Mesendoderm (in vitro differentiated cells): ENCODE measurements around the gene CLIC6. TPM values are rescaled to one million over a fixed set of nuclear protein-coding genes. Genes with fewer than 3 reads are reported as not detected.

Source experiments
- DNase-seq: peaks from one replicate; pipeline ENCODE4 v3.0.0; 2013
- H2AK5ac ChIP-seq: 2 replicates; pipeline ENCODE4 v1.6.1; 2013; ENCODE audit warnings: low read length, inconsistent platforms
- H2BK120ac ChIP-seq: 2 replicates; pipeline ENCODE4 v1.6.1; 2013; ENCODE audit warnings: low read depth, mild to moderate bottlenecking, low read length, moderate library complexity, mixed read lengths
- H2BK15ac ChIP-seq: replicated peaks from 2 replicates; pipeline ENCODE4 v1.6.1; 2013; ENCODE audit warnings: low read depth, mild to moderate bottlenecking, moderate library complexity
- H2BK5ac ChIP-seq: 2 replicates; pipeline ENCODE4 v1.6.1; 2013; ENCODE audit warnings: low read length, inconsistent platforms
- H3K18ac ChIP-seq: 2 replicates; pipeline ENCODE4 v1.6.1; 2013; ENCODE audit warnings: mild to moderate bottlenecking, low read length, mixed read lengths
- H3K23ac ChIP-seq: one replicate; pipeline ENCODE4 v1.6.1; 2013; ENCODE audit warnings: low read length
- H3K27ac ChIP-seq: 2 replicates; pipeline ENCODE4 v1.5.1; 2013; ENCODE audit warnings: low read depth, mild to moderate bottlenecking, inconsistent platforms, low read length, moderate library complexity
- H3K27me3 ChIP-seq: 2 replicates; pipeline ENCODE4 v1.6.1; 2013; ENCODE audit warnings: low read length, control low read depth, mild to moderate bottlenecking, inconsistent platforms; ENCODE audit not compliant: insufficient read depth, poor library complexity
- H3K36me3 ChIP-seq: 2 replicates; pipeline ENCODE4 v1.6.1; 2013; ENCODE audit warnings: low read length, inconsistent platforms; ENCODE audit not compliant: control insufficient read depth, insufficient read depth
- H3K4ac ChIP-seq: one replicate; pipeline ENCODE4 v1.6.1; 2013; ENCODE audit warnings: low read depth, mild to moderate bottlenecking, low read length, moderate library complexity
- H3K4me1 ChIP-seq: 2 replicates; pipeline ENCODE4 v1.6.1; 2013; ENCODE audit warnings: low read depth, low read length, inconsistent platforms; ENCODE audit not compliant: control insufficient read depth
- H3K4me2 ChIP-seq: 2 replicates; pipeline ENCODE4 v1.6.1; 2013; ENCODE audit warnings: low read length
- H3K4me3 ChIP-seq: 2 replicates; pipeline ENCODE4 v1.5.1; 2013; ENCODE audit warnings: mild to moderate bottlenecking, low read length
- H3K56ac ChIP-seq: one replicate; pipeline ENCODE4 v1.6.1; 2013; ENCODE audit warnings: low read length
- H3K79me1 ChIP-seq: 2 replicates; pipeline ENCODE4 v1.6.1; 2013; ENCODE audit warnings: low read length, inconsistent platforms
- H3K79me2 ChIP-seq: 2 replicates; pipeline ENCODE4 v1.6.1; 2013; ENCODE audit warnings: mild to moderate bottlenecking, low read length; ENCODE audit not compliant: control insufficient read depth, insufficient read depth
- H3K9ac ChIP-seq: 2 replicates; pipeline ENCODE4 v1.6.1; 2013; ENCODE audit warnings: low read length, inconsistent platforms
- H4K5ac ChIP-seq: one replicate; pipeline ENCODE4 v1.6.1; 2013; ENCODE audit warnings: low read length
- H4K8ac ChIP-seq: one replicate; pipeline ENCODE4 v1.6.1; 2013; ENCODE audit warnings: low read depth, mild to moderate bottlenecking, control low read depth, low read length, moderate library complexity
- WGBS: extraction: QIAGEN DNeasy Blood & Tissue Kit; methylation state at CpG from one replicate; pipeline ENCODE4 v1.1.7; 2013; ENCODE audit warnings: low lambda C conversion rate, missing lambda C conversion rate; ENCODE audit not compliant: insufficient coverage; ENCODE audit errors: extremely low coverage; 5-methylcytosine and 5-hydroxymethylcytosine counted together
- polyA plus RNA-seq, 2 experiments: library from polyadenylated mRNA; stranded (reverse); fragments of 200-250 nt; gene quantifications; one replicate each; pipeline ENCODE4 v1.2.3, GENCODE V29; 2013

The CLIC6 gene
- polyA plus RNA-seq (2013, experiment 1 of 2), result 0.32 TPM
- polyA plus RNA-seq (2013, experiment 2 of 2), result 0.29 TPM

- no peak within 1 kb of the TSS for H4K8ac ChIP-seq
- H3K27me3 ChIP-seq, result peaks cover 22% of the 10 kb centered on the region
- H3K4ac ChIP-seq, result no peak within 1 kb of the TSS
- H3K18ac ChIP-seq, result no peak within 1 kb of the TSS
- no peak within 1 kb of the TSS for H3K23ac ChIP-seq
- no peaks in the 10 kb centered on the region for H3K79me1 ChIP-seq
- no peak within 1 kb of the TSS for H3K4me3 ChIP-seq
- H4K5ac ChIP-seq, result no peak within 1 kb of the TSS
- no CpG with 5 or more reads among the region's 18 CpGs for WGBS
- no peaks in the 10 kb centered on the region for H3K79me2 ChIP-seq
- no peaks in the 10 kb centered on the region for H3K4me1 ChIP-seq
- H3K56ac ChIP-seq, result peak within 1 kb of the TSS; percentile 44
- no peak within 1 kb of the TSS for H2AK5ac ChIP-seq
- peak; percentile 64 for DNase-seq
- no peak within 1 kb of the TSS for H2BK120ac ChIP-seq
- H3K27ac ChIP-seq, result no peak within 1 kb of the TSS
- no peaks in the 10 kb centered on the region for H3K36me3 ChIP-seq
- H3K4me2 ChIP-seq, result peak within 1 kb of the TSS; percentile 34
- H2BK15ac ChIP-seq, result no peak within 1 kb of the TSS
- no peak within 1 kb of the TSS for H2BK5ac ChIP-seq
- peak within 1 kb of the TSS; percentile 10 for H3K9ac ChIP-seq
Observed at GRCh38 chr21:34668803-34669148, at the start of gene CLIC6. Gene CLIC6, plus strand, starts transcription at chr21:34668994. Its CDS starts 395 bp downstream, at chr21:34669389.

- Histone ChIP-seq H3K4ac (no peak overlapping the region), H3K4me2 (no peak overlapping the region), H3K79me1 (no peaks in the 10 kb centered on the region), H3K27ac (no peak overlapping the region), H3K4me1 (no peaks in the 10 kb centered on the region), H3K23ac (no peak overlapping the region), H4K5ac (no peak overlapping the region), H2AK5ac (no peak overlapping the region), H3K79me2 (no peaks in the 10 kb centered on the region), H3K18ac (no peak overlapping the region), H3K56ac (no peak overlapping the region), H2BK15ac (no peak overlapping the region), H2BK120ac (no peak overlapping the region), H3K4me3 (no peak overlapping the region), H2BK5ac (no peak overlapping the region), H4K8ac (no peak overlapping the region), H3K27me3 (no peaks in the 10 kb centered on the region), H3K9ac (no peak overlapping the region), H3K36me3 (no peaks in the 10 kb centered on the region)
- no peak for DNase-seq
- WGBS, result no CpG with 5 or more reads among the region's 8 CpGs
Observed at GRCh38 chr21:34619841-34620665, 48.7 kb upstream of the CLIC6 start.

GRCh38 chr21:34621434-34622350 lies 47.1 kb upstream of the CLIC6 start:
- H3K4me3 ChIP-seq, result no peak overlapping the region
- H3K18ac ChIP-seq, result no peak overlapping the region
- no peak overlapping the region for H3K23ac ChIP-seq
- H3K4me2 ChIP-seq, result no peak overlapping the region
- H3K4me1 ChIP-seq, result no peaks in the 10 kb centered on the region
- H3K56ac ChIP-seq, result no peak overlapping the region
- no CpG with 5 or more reads among the region's 4 CpGs for WGBS
- no peak overlapping the region for H2AK5ac ChIP-seq
- H3K9ac ChIP-seq, result no peak overlapping the region
- no peak overlapping the region for H4K5ac ChIP-seq
- H2BK120ac ChIP-seq, result no peak overlapping the region
- no peak overlapping the region for H2BK15ac ChIP-seq
- no peaks in the 10 kb centered on the region for H3K27me3 ChIP-seq
- H3K36me3 ChIP-seq, result no peaks in the 10 kb centered on the region
- no peak overlapping the region for H3K27ac ChIP-seq
- H3K79me1 ChIP-seq, result no peaks in the 10 kb centered on the region
- H3K4ac ChIP-seq, result no peak overlapping the region
- no peak overlapping the region for H4K8ac ChIP-seq
- H2BK5ac ChIP-seq, result no peak overlapping the region
- DNase-seq, result no peak
- H3K79me2 ChIP-seq, result no peaks in the 10 kb centered on the region

GRCh38 chr21:34623516-34623915 lies 45.3 kb upstream of the CLIC6 start:
- DNase-seq, result no peak
- Histone ChIP-seq H2BK120ac (no peak overlapping the region), H3K4me3 (no peak overlapping the region), H3K4me2 (no peak overlapping the region), H4K5ac (no peak overlapping the region), H2BK15ac (no peak overlapping the region), H3K56ac (no peak overlapping the region), H4K8ac (no peak overlapping the region), H3K4me1 (no peaks in the 10 kb centered on the region), H3K79me2 (no peaks in the 10 kb centered on the region), H2BK5ac (no peak overlapping the region), H3K4ac (no peak overlapping the region), H3K27me3 (no peaks in the 10 kb centered on the region), H3K23ac (no peak overlapping the region), H3K36me3 (no peaks in the 10 kb centered on the region), H3K18ac (no peak overlapping the region), H3K79me1 (no peaks in the 10 kb centered on the region), H2AK5ac (no peak overlapping the region), H3K27ac (no peak overlapping the region), H3K9ac (no peak overlapping the region)
- no CpG with 5 or more reads among the region's 4 CpGs for WGBS

GRCh38 chr21:34625030-34625593 lies 43.7 kb upstream of the CLIC6 start:
- Histone ChIP-seq H3K79me1 (no peaks in the 10 kb centered on the region), H2BK15ac (no peak overlapping the region), H4K5ac (no peak overlapping the region), H3K4me3 (no peak overlapping the region), H3K56ac (no peak overlapping the region), H2AK5ac (no peak overlapping the region), H3K79me2 (no peaks in the 10 kb centered on the region), H3K27ac (no peak overlapping the region), H3K4me2 (no peak overlapping the region), H3K4ac (no peak overlapping the region), H2BK5ac (no peak overlapping the region), H3K18ac (no peak overlapping the region), H4K8ac (no peak overlapping the region), H3K4me1 (no peaks in the 10 kb centered on the region), H3K27me3 (no peaks in the 10 kb centered on the region), H3K9ac (no peak overlapping the region), H3K23ac (no peak overlapping the region), H2BK120ac (no peak overlapping the region), H3K36me3 (no peaks in the 10 kb centered on the region)
- WGBS, result no CpG with 5 or more reads among the region's 6 CpGs
- no peak for DNase-seq
